Measurements from ENCODE around the gene VPS13D.
"Not testable (repeated sequence)": the region's sequence is repeated elsewhere in the genome, so short reads cannot be mapped to it uniquely, and the experiment has no call there.

GRCh38 chr1:12222700-12223099 is 7.1 kb upstream of the VPS13D start:
- not testable (repeated sequence) for TF ChIP-seq CTCF, POLR2A (IDR thresholded peaks at IDR 0.05)

Measured in Peyer's patch (tissue), 4 donors.